Measurements from ENCODE around the gene GAK. TPM values are rescaled to one million over a fixed set of nuclear protein-coding genes. Genes with fewer than 3 reads are reported as not detected.

Gene GAK
- total RNA-seq (2022; extraction: Qiagen RNA extraction) = 35.5 to 50.3 TPM (median 45.9 TPM) in 5 replicates

GRCh38 chr4:931960-932712 is at the start of gene GAK, which contains the start of gene TMEM175:
Gene GAK, minus strand, starts transcription at chr4:932316. Its CDS starts 129 bp downstream, at chr4:932187.
Gene TMEM175, plus strand, starts transcription at chr4:932460. Its CDS starts 15,280 bp downstream, at chr4:947740.

GRCh38 chr4:973431-974397 is 41.6 kb upstream of the GAK start, which contains the start of gene DGKQ:
Gene DGKQ, minus strand, starts transcription at chr4:973569. Its CDS starts 87 bp downstream, at chr4:973482.

DNA sequence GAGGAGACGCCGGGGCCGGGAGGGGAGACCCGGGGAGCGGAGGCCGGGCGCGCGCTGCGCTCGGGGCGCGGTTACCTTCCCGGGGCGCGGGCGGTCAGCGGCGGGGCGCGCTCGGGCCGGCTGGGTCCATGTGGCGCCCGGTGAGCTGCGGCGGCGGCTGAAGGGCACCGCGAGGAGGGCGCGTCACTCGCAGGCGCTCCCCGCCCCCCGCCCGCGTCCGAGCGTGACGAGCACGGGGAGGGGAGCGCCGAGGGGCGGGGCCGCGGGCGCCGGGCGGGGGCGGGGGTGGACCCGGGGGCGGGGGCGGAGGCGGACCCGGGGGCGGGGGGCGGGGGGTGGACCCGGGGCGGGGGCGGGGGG is 106.2 kb downstream of the GAK start, which contains the start of gene CPLX1:
CPLX1 (minus strand) TSS at position 159 of the 360 bp plus-strand sequence. CDS start 1,607 bp downstream, outside the sequence.

Other genes starting within 250 kb of the GAK start
- gene SLC49A3, start 243.2 kb downstream of the GAK start, total RNA-seq (2022; extraction: Qiagen RNA extraction) = 0.09 to 0.31 TPM (median 0.20 TPM) in 5 replicates
- gene PCGF3, start 226.5 kb downstream of the GAK start, total RNA-seq (2022; extraction: Qiagen RNA extraction) = 17.0 to 23.8 TPM (median 18.9 TPM) in 5 replicates
- 0.29 to 0.66 TPM (median 0.61 TPM) in 5 replicates for gene CPLX1, start 106.2 kb downstream of the GAK start, total RNA-seq (2022; extraction: Qiagen RNA extraction)
- 8.6 to 13.9 TPM (median 9.9 TPM) in 5 replicates for gene TMEM175, start 144 bp upstream of the GAK start, total RNA-seq (2022; extraction: Qiagen RNA extraction)
- gene DGKQ, start 41.3 kb upstream of the GAK start, total RNA-seq (2022; extraction: Qiagen RNA extraction) = 4.9 to 7.9 TPM (median 6.6 TPM) in 5 replicates
- 7.4 to 11.7 TPM (median 10.3 TPM) in 5 replicates for gene IDUA, start 54.7 kb upstream of the GAK start, total RNA-seq (2022; extraction: Qiagen RNA extraction)
- gene SLC26A1, start 61.1 kb upstream of the GAK start, total RNA-seq (2022; extraction: Qiagen RNA extraction) = 0.14 to 0.44 TPM (median 0.17 TPM) in 5 replicates
- 14.6 to 20.3 TPM (median 19.4 TPM) in 5 replicates for gene FGFRL1, start 79.3 kb upstream of the GAK start, total RNA-seq (2022; extraction: Qiagen RNA extraction)
- 1.4 to 2.8 TPM (median 2.4 TPM) in 5 replicates for gene RNF212, start 181.2 kb upstream of the GAK start, total RNA-seq (2022; extraction: Qiagen RNA extraction)
- gene SPON2, start 240.3 kb upstream of the GAK start, total RNA-seq (2022; extraction: Qiagen RNA extraction) = 0.31 to 1.0 TPM (median 0.39 TPM) in 5 replicates

All from A549 treated with Hydrocortisone at 1 μM for 4 hours (cell line).